ENCODE results near the gene FSTL4. TPM values are rescaled to one million over a fixed set of nuclear protein-coding genes. Genes with fewer than 3 reads are reported as not detected.

FSTL4 gene
- total RNA-seq, 4 donors from 2014 or later, result 0.33 to 0.78 (median 0.34) TPM; not detected in 1

DNA sequence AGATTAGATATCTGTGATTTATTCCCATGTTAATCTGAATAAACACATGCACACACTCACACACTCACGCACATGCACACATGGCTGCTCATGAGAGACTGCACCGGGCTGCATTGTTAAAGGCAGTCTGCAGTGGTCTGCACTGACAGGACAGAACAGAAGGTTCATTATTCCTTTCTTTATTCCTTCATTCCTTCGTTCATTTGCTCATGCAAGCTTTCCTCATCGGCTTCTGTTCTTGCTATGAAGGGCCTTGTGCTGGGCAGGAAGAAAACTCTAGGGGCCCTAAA, 41.4 kb upstream of the FSTL4 start:
- Histone ChIP-seq H3K27ac (replicated peaks in 1 of 4) (no peak overlapping the region), H3K4me1 (no peaks in the 10 kb centered on the region), H3K27me3 (peaks cover 0 to 20% (median 0%) of the 10 kb centered on the region in 4 donors), H3K36me3 (no peaks in the 10 kb centered on the region), H3K9me3 (no peaks in the 10 kb centered on the region), H3K4me3 (no peak overlapping the region)
- peak; percentile 64 for DNase-seq (ENCODE audit: extremely low spot score)
- WGBS, result 68% methylated on average over 4 of the region's 4 CpGs
- TF ChIP-seq EP300 (IDR thresholded peaks at IDR 0.05) (no peak), POLR2A (IDR thresholded peaks at IDR 0.05; ENCODE audit: low read depth) (no peak), POLR2AphosphoS5 (IDR thresholded peaks at IDR 0.05) (no peak)
- TF ChIP-seq, protein P1, sequence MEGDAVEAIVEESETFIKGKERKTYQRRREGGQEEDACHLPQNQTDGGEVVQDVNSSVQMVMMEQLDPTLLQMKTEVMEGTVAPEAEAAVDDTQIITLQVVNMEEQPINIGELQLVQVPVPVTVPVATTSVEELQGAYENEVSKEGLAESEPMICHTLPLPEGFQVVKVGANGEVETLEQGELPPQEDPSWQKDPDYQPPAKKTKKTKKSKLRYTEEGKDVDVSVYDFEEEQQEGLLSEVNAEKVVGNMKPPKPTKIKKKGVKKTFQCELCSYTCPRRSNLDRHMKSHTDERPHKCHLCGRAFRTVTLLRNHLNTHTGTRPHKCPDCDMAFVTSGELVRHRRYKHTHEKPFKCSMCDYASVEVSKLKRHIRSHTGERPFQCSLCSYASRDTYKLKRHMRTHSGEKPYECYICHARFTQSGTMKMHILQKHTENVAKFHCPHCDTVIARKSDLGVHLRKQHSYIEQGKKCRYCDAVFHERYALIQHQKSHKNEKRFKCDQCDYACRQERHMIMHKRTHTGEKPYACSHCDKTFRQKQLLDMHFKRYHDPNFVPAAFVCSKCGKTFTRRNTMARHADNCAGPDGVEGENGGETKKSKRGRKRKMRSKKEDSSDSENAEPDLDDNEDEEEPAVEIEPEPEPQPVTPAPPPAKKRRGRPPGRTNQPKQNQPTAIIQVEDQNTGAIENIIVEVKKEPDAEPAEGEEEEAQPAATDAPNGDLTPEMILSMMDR (IDR thresholded peaks at IDR 0.05), result no peak
- intact Hi-C loops (cut with DNase I), result no loop called here

DNA sequence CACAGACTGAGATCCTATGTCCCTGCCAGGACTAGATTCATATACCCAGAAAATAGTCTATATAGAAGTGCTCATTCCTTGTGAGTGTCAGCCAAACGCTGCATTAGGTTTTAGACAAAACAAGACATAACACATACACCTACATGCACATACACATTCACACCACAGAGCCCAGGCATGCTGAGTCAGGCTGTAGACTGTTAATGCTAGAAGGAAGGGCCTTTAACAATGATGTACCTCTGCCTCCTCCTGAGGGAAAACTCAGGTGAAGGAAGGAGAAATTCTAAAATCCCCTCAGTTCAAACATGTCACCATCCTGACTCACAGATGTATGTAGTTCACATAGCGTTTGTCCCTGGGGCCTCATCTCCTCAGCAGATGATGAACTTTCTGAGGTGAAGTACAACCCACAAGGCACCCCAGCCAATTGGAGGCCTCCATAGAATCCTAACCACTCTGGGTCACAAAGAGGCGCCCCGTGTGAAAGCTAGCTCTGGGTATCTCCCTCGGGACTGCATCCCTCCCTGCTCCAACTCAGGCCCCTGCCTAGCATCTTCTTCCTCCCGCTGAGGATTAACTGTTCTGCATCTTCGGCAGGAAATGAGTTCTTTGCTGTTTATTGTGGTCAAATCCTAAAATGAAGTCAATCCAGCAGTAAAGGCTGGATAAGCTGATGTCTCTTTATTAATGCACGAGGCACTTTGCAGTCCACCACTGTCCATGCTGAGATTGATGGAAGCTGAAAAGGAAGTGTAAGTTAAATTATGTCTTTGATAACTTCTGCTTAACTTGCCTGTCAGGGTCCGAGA, 40.8 kb upstream of the FSTL4 start:
- H3K4me1 ChIP-seq, result no peaks in the 10 kb centered on the region
- no peak overlapping the region for H3K27ac ChIP-seq (replicated peaks in 1 of 4)
- no peak overlapping the region for H3K4me3 ChIP-seq
- H3K27me3 ChIP-seq, result peaks cover 0 to 20% (median 0%) of the 10 kb centered on the region in 4 donors
- TF ChIP-seq POLR2AphosphoS5 (IDR thresholded peaks at IDR 0.05) (no peak), POLR2A (IDR thresholded peaks at IDR 0.05; ENCODE audit: low read depth) (no peak), EP300 (IDR thresholded peaks at IDR 0.05) (no peak)
- TF ChIP-seq, protein P1 (IDR thresholded peaks at IDR 0.05), result no peak
- peak; percentile 74 for DNase-seq (ENCODE audit: extremely low spot score)
- WGBS, result 66% methylated on average over 8 of the region's 9 CpGs
- H3K9me3 ChIP-seq, result no peaks in the 10 kb centered on the region
- no peaks in the 10 kb centered on the region for H3K36me3 ChIP-seq
- intact Hi-C loops (cut with DNase I), result no loop called here

DNA sequence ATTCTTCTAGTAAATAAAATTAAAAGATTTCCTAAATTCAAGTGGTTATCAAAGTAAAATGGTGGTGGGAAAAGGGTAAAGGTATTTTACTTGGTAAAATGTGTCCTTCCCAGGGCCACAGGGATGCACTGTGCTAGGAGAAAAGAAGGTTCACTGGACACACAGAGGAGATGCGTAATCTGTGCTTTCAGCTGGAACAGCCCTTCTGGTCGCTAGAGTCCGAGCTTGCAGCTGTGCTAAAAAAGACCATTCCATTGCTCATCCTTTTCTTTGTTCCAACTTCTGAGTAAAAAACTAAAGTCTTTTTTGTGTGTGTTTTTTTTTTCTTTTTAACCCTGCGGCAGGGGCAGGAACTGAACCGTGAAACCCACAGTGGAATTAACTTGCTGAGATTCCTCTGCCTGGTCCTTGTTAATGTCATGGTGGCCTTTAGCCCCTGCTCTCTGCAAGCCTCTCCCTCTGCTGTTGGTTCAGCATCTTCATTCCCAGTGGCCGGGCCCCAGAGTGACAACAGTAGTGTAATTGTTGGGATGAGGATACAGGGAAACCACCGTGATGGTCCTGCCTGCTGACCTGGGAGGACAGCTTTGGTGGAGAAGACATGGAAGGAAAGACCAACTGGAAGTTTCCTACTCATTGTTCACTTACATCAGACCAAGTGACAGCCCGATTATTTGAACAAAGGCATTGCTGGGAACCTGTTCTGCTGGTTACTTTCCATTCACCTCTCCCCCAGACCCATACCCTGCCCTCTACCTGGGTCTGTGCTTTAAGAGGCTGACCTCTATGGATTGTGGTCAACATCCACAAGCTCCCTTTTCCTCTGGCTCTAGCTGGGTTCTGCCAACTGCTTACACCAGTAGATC, 31.9 kb upstream of the FSTL4 start:
- peaks cover 0 to 22% (median 0%) of the 10 kb centered on the region in 4 donors for H3K27me3 ChIP-seq
- intact Hi-C loops (cut with DNase I), result no loop called here
- WGBS, result 91% methylated on average over 8 of the region's 8 CpGs
- TF ChIP-seq POLR2A (IDR thresholded peaks at IDR 0.05; ENCODE audit: low read depth), result no peak
- TF ChIP-seq EP300 (IDR thresholded peaks at IDR 0.05), result no peak
- TF ChIP-seq, protein P1 (IDR thresholded peaks at IDR 0.05), result no peak
- no peak for TF ChIP-seq POLR2AphosphoS5 (IDR thresholded peaks at IDR 0.05)
- peak; percentile 84 for DNase-seq (ENCODE audit: extremely low spot score)
- H3K4me1 ChIP-seq, result no peaks in the 10 kb centered on the region
- no peak overlapping the region for H3K4me3 ChIP-seq
- no peak overlapping the region for H3K27ac ChIP-seq (replicated peaks in 1 of 4)
- no peaks in the 10 kb centered on the region for H3K36me3 ChIP-seq
- H3K9me3 ChIP-seq, result no peaks in the 10 kb centered on the region

DNA sequence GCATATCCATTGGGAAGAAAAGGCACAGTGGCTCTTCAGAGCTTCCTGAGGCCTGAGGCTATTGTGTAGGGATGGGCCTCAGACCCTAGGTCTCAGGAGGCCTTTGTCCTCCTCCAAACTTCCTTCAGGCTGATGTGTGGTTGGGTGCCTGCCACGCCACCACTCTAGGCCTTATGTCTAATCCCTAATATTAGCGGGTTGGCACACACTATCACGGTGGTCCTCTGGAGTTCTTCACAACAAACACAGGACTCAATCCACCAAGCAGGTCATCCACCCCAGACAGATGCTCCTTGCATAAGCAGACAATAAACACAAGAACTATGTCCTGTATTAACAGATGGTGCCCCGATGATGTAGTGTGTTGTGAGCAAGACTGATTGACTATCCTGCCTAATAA, 31.0 kb upstream of the FSTL4 start:
- 97% methylated on average over 4 of the region's 4 CpGs for WGBS
- peaks cover 0 to 25% (median 0%) of the 10 kb centered on the region in 4 donors for H3K27me3 ChIP-seq

More for the DNA sequence above, 31.0 kb upstream of the FSTL4 start:
- Histone ChIP-seq H3K4me1 (no peaks in the 10 kb centered on the region), H3K27ac (replicated peaks in 1 of 4) (no peak overlapping the region), H3K9me3 (no peaks in the 10 kb centered on the region), H3K36me3 (no peaks in the 10 kb centered on the region), H3K4me3 (no peak overlapping the region)
- peak; percentile 60 for DNase-seq (ENCODE audit: extremely low spot score)
- intact Hi-C loops (cut with DNase I), result no loop called here
- TF ChIP-seq, protein P1 (IDR thresholded peaks at IDR 0.05), result no peak
- TF ChIP-seq EP300 (IDR thresholded peaks at IDR 0.05) (no peak), POLR2AphosphoS5 (IDR thresholded peaks at IDR 0.05) (no peak), POLR2A (IDR thresholded peaks at IDR 0.05; ENCODE audit: low read depth) (no peak)
